Trophoblast cell (in vitro differentiated cells and primary cell): ENCODE results near the gene OR52B6.

Source experiments
- DNase-seq, 2 donors: peaks; one replicate each; pipeline ENCODE4 v3.0.0-alpha.2; 2016
- H2AFZ ChIP-seq: 2 replicates; pipeline ENCODE4 v1.6.1; 2013; ENCODE audit warnings: low read length, moderate library complexity, mild to moderate bottlenecking; ENCODE audit not compliant: insufficient read depth, poor library complexity
- H2AK5ac ChIP-seq: 2 replicates; pipeline ENCODE4 v1.6.1; 2013; ENCODE audit warnings: mild to moderate bottlenecking, low read length
- H2BK120ac ChIP-seq: 2 replicates; pipeline ENCODE4 v1.6.1; 2013; ENCODE audit warnings: low read length, mild to moderate bottlenecking, moderate library complexity; ENCODE audit not compliant: insufficient read depth, poor library complexity
- H2BK12ac ChIP-seq: 2 replicates; pipeline ENCODE4 v1.6.1; 2013; ENCODE audit warnings: mild to moderate bottlenecking, low read length, moderate library complexity
- H2BK5ac ChIP-seq: 2 replicates; pipeline ENCODE4 v1.6.1; 2013; ENCODE audit warnings: low read length, low read depth, moderate library complexity, mild to moderate bottlenecking; ENCODE audit not compliant: poor library complexity
- H3K14ac ChIP-seq: 2 replicates; pipeline ENCODE4 v1.6.1; 2013; ENCODE audit warnings: mild to moderate bottlenecking, low read length
- H3K18ac ChIP-seq: 2 replicates; pipeline ENCODE4 v1.6.1; 2013; ENCODE audit warnings: mild to moderate bottlenecking, low read length
- H3K23ac ChIP-seq: 2 replicates; pipeline ENCODE4 v1.6.1; 2013; ENCODE audit warnings: low read length
- H3K27ac ChIP-seq: 2 replicates; pipeline ENCODE4 v1.5.1; 2013; ENCODE audit warnings: low read depth, mild to moderate bottlenecking, inconsistent platforms, low read length, moderate library complexity
- H3K27me3 ChIP-seq: 2 replicates; pipeline ENCODE4 v1.6.1; 2013; ENCODE audit warnings: inconsistent platforms, mild to moderate bottlenecking, low read length, moderate library complexity; ENCODE audit not compliant: insufficient read depth
- H3K36me3 ChIP-seq, 2 experiments: 1 replicate in 1 of 2; 2 replicates in 1 of 2; pipeline ENCODE4 v1.6.1; 2013; ENCODE audit warnings: low read length in 2 of 2, mild to moderate bottlenecking in 2 of 2, moderate library complexity in 1 of 2; ENCODE audit not compliant: insufficient read depth in 2 of 2, control insufficient read depth in 1 of 2
- H3K4ac ChIP-seq: 2 replicates; pipeline ENCODE4 v1.6.1; 2013; ENCODE audit warnings: low read depth, mild to moderate bottlenecking, low read length, moderate library complexity
- H3K4me1 ChIP-seq, 2 experiments: 1 replicate in 1 of 2; 2 replicates in 1 of 2; pipeline ENCODE4 v1.6.1; 2013; ENCODE audit warnings: low read length in 2 of 2, mild to moderate bottlenecking in 2 of 2, moderate library complexity in 1 of 2; ENCODE audit not compliant: insufficient read depth in 2 of 2, control insufficient read depth in 1 of 2
- H3K4me2 ChIP-seq: 2 replicates; pipeline ENCODE4 v1.6.1; 2013; ENCODE audit warnings: inconsistent platforms, mild to moderate bottlenecking, low read length, moderate library complexity
- H3K4me3 ChIP-seq: 2 replicates; pipeline ENCODE4 v1.5.1; 2013; ENCODE audit warnings: mild to moderate bottlenecking, low read depth, low read length, inconsistent platforms
- H3K79me1 ChIP-seq: one replicate; pipeline ENCODE4 v1.6.1; 2013; ENCODE audit warnings: low read length
- H3K79me2 ChIP-seq: 2 replicates; pipeline ENCODE4 v1.6.1; 2013; ENCODE audit warnings: low read length, mild to moderate bottlenecking; ENCODE audit not compliant: control insufficient read depth, insufficient read depth, poor library complexity
- H3K9ac ChIP-seq: 2 replicates; pipeline ENCODE4 v1.6.1; 2013; ENCODE audit warnings: mild to moderate bottlenecking, low read length
- H3K9me3 ChIP-seq: 2 replicates; pipeline ENCODE4 v1.6.1; 2013; ENCODE audit warnings: low read depth, mild to moderate bottlenecking, control low read depth, inconsistent platforms, low read length; ENCODE audit not compliant: insufficient read depth
- H4K12ac ChIP-seq: 2 replicates; pipeline ENCODE4 v1.6.1; 2013; ENCODE audit warnings: low read depth, mild to moderate bottlenecking, low read length, moderate library complexity
- H4K8ac ChIP-seq: 2 replicates; pipeline ENCODE4 v1.6.1; 2013; ENCODE audit warnings: low read depth, mild to moderate bottlenecking, low read length, moderate library complexity
- H4K91ac ChIP-seq: one replicate; pipeline ENCODE4 v1.6.1; 2013; ENCODE audit warnings: low read depth, mild to moderate bottlenecking, low read length, moderate library complexity
- WGBS: extraction: QIAGEN DNeasy Blood & Tissue Kit; methylation state at CpG from one replicate; pipeline ENCODE4 v1.1.7; 2013; ENCODE audit warnings: missing lambda C conversion rate; ENCODE audit not compliant: insufficient read length, insufficient coverage; ENCODE audit errors: extremely low coverage; 5-methylcytosine and 5-hydroxymethylcytosine counted together

OR52B6 gene

GRCh38 chr11:5605849-5606248, 25.2 kb downstream of the OR52B6 start:
- H3K4me2 ChIP-seq: no peak overlapping the region
- H2AFZ ChIP-seq: no peak overlapping the region
- peaks cover 2 to 20% of the 10 kb centered on the region in 2 experiments for H3K36me3 ChIP-seq
- no peak overlapping the region for H4K8ac ChIP-seq
- H2BK120ac ChIP-seq: peak overlapping the region; percentile 41
- H3K14ac ChIP-seq: no peak overlapping the region
- no peak overlapping the region for H2BK5ac ChIP-seq
- H3K79me1 ChIP-seq: peaks cover 3% of the 10 kb centered on the region
- H3K4me3 ChIP-seq: no peak overlapping the region
- H3K9ac ChIP-seq: no peak overlapping the region
- no peak overlapping the region for H2AK5ac ChIP-seq
- no peak overlapping the region for H4K91ac ChIP-seq
- H4K12ac ChIP-seq: no peak overlapping the region
- no peak overlapping the region for H3K27ac ChIP-seq
- DNase-seq: no peak
- H2BK12ac ChIP-seq: no peak overlapping the region
- H3K23ac ChIP-seq: no peak overlapping the region
- peak overlapping the region; percentile 41 for H3K18ac ChIP-seq
- no peaks in the 10 kb centered on the region for H3K27me3 ChIP-seq
- no CpG with 5 or more reads among the region's 5 CpGs for WGBS
- H3K79me2 ChIP-seq: peaks cover 4% of the 10 kb centered on the region
- peak overlapping the region; percentile 35 for H3K4ac ChIP-seq
- H3K9me3 ChIP-seq: no peaks in the 10 kb centered on the region
- peaks cover 15 to 23% of the 10 kb centered on the region in 2 experiments for H3K4me1 ChIP-seq

DNA sequence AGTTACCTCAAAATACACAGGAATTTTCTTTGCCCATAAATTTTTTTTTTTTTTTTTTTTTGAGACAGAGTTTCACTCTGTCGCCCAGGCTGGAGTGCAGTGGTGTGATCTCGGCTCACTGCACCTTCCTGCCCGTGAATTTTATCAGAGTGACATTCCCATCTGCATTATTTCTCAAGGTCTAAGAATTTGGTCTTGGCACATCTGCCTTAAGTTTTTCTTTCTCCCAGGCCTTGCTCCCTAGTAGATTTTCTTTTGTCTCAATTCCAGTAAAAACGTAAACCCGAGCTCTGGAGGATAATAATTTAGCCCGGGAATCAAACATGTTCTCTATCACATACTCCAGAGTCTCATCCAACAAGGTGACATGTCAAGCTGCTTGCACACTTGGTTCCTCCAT, 28.1 kb downstream of the OR52B6 start:
- H3K4me2 ChIP-seq: no peak overlapping the region
- peaks cover 8 to 13% of the 10 kb centered on the region in 2 experiments for H3K4me1 ChIP-seq
- no peak overlapping the region for H4K91ac ChIP-seq
- H3K9ac ChIP-seq: no peak overlapping the region
- no peak overlapping the region for H3K4ac ChIP-seq
- H3K14ac ChIP-seq: no peak overlapping the region
- peak in 1 of 2 donors; percentile 60 for DNase-seq
- no peaks in the 10 kb centered on the region for H3K79me1 ChIP-seq
- H3K36me3 ChIP-seq: peaks cover 2 to 21% of the 10 kb centered on the region in 2 experiments
- no peak overlapping the region for H4K12ac ChIP-seq
- WGBS: no CpG with 5 or more reads among the region's 6 CpGs
- H3K18ac ChIP-seq: no peak overlapping the region
- no peaks in the 10 kb centered on the region for H3K79me2 ChIP-seq
- H3K23ac ChIP-seq: no peak overlapping the region
- no peak overlapping the region for H2AK5ac ChIP-seq
- no peak overlapping the region for H4K8ac ChIP-seq
- H2BK120ac ChIP-seq: no peak overlapping the region
- H3K9me3 ChIP-seq: no peaks in the 10 kb centered on the region
- no peak overlapping the region for H2BK12ac ChIP-seq
- H3K4me3 ChIP-seq: no peak overlapping the region
- H3K27ac ChIP-seq: no peak overlapping the region
- H3K27me3 ChIP-seq: no peaks in the 10 kb centered on the region
- H2AFZ ChIP-seq: no peak overlapping the region
- H2BK5ac ChIP-seq: no peak overlapping the region

GRCh38 chr11:5610446-5610845, 29.8 kb downstream of the OR52B6 start:
- Histone ChIP-seq H3K23ac (no peak overlapping the region), H2BK120ac (no peak overlapping the region), H2AFZ (no peak overlapping the region), H2AK5ac (no peak overlapping the region), H3K9me3 (no peaks in the 10 kb centered on the region), H3K4me3 (no peak overlapping the region), H3K79me1 (no peaks in the 10 kb centered on the region), H4K12ac (no peak overlapping the region), H3K36me3 (peaks cover 2 to 21% of the 10 kb centered on the region in 2 experiments), H3K9ac (no peak overlapping the region), H3K4me2 (no peak overlapping the region), H3K18ac (no peak overlapping the region), H4K8ac (no peak overlapping the region), H3K14ac (no peak overlapping the region), H2BK12ac (no peak overlapping the region), H3K27ac (no peak overlapping the region), H3K4me1 (no peaks in the 10 kb centered on the region), H3K4ac (no peak overlapping the region), H4K91ac (no peak overlapping the region), H3K27me3 (no peaks in the 10 kb centered on the region), H3K79me2 (no peaks in the 10 kb centered on the region), H2BK5ac (no peak overlapping the region)
- DNase-seq: no peak
- WGBS: no CpG with 5 or more reads among the region's 5 CpGs

GRCh38 chr11:5611627-5612026, 30.9 kb downstream of the OR52B6 start:
- no peak overlapping the region for H3K14ac ChIP-seq
- H2BK120ac ChIP-seq: no peak overlapping the region
- no peak overlapping the region for H4K91ac ChIP-seq
- no peak overlapping the region for H4K8ac ChIP-seq
- no peak overlapping the region for H4K12ac ChIP-seq
- H3K4ac ChIP-seq: no peak overlapping the region
- peaks cover 2 to 19% of the 10 kb centered on the region in 2 experiments for H3K36me3 ChIP-seq
- no peak overlapping the region for H2BK5ac ChIP-seq
- H3K4me1 ChIP-seq: no peaks in the 10 kb centered on the region
- no peak overlapping the region for H3K23ac ChIP-seq
- DNase-seq: no peak
- H3K27me3 ChIP-seq: no peaks in the 10 kb centered on the region
- no peak overlapping the region for H3K18ac ChIP-seq
- H3K4me2 ChIP-seq: no peak overlapping the region
- WGBS: no CpG with 5 or more reads among the region's 11 CpGs
- no peak overlapping the region for H2BK12ac ChIP-seq
- no peak overlapping the region for H2AFZ ChIP-seq
- no peaks in the 10 kb centered on the region for H3K9me3 ChIP-seq
- no peak overlapping the region for H3K9ac ChIP-seq
- no peak overlapping the region for H3K27ac ChIP-seq
- H3K79me1 ChIP-seq: no peaks in the 10 kb centered on the region
- no peak overlapping the region for H3K4me3 ChIP-seq
- no peak overlapping the region for H2AK5ac ChIP-seq
- H3K79me2 ChIP-seq: no peaks in the 10 kb centered on the region
